ENCODE data around the gene DCC.

DNA sequence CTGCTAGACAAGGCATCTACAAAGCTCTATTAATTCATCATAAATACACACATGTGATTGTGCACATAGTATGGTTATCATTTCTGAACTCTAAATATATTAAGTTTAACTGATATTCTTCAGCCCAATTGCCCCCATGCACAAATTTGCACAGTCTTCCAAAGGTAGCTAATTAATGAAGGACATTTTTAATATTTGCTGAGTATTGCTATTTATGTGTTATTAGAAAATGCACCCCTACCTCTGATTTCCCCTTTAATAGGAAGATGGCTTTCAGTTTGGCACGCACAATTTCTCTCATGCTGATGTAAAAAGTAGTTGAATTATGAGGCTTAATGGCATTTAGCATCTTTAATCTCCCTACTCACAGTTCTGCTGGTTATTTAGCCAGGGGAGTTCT, 242.1 kb downstream of the DCC start:
- TF ChIP-seq CTCF (IDR thresholded peaks at IDR 0.05; ENCODE audit: low read length) (no peak), EZH2 (optimal IDR thresholded peaks at IDR 0.05; ENCODE audit: low read depth, low read length) (no peak), EZH2phosphoT487 (IDR thresholded peaks at IDR 0.05; ENCODE audit: low read length) (no peak)

Data from MM.1S (cell line).